OCI-LY7 (cell line): Measurements from ENCODE around the gene GJA1. TPM values are rescaled to one million over a fixed set of nuclear protein-coding genes. Genes with fewer than 3 reads are reported as not detected.
"Not testable (repeated sequence)": the region's sequence is repeated elsewhere in the genome, so short reads cannot be mapped to it uniquely, and the experiment has no call there.

Experiments
- BruUV-seq: library from RNA; stranded (reverse); fragments of 400-500 nt; replicated peaks from 2 replicates; lab custom pipeline; 2021; lab: Mats Ljungman, UMichigan
- CTCF ChIA-PET: fragments of 300-600 bp; sonication (Branson Sonifier 250); formaldehyde crosslinking; loops from one replicate; lab custom pipeline; 2022; ENCODE audit warnings: antibody characterized with exemption; ENCODE audit not compliant: unreplicated experiment; lab: Charles Lee
- POLR2A ChIA-PET: fragments of 300-600 bp; sonication (Branson Sonifier 250); formaldehyde crosslinking; loops from one replicate; lab custom pipeline; 2022; ENCODE audit warnings: antibody characterized with exemption; lab: Charles Lee
- DNase-seq: peaks from one replicate; pipeline ENCODE4 v3.0.0-alpha.2; 2015; ENCODE audit warnings: low spot score
- H2AFZ ChIP-seq: fragments of 200-600 bp; sonication (generic), shearing (Covaris generic); 2 replicates; pipeline ENCODE4 v1.6.1; 2014; ENCODE audit warnings: mild to moderate bottlenecking, antibody characterized with exemption, low read length, moderate library complexity
- H3K27ac ChIP-seq: fragments of 200-600 bp; sonication (generic); 2 replicates; pipeline ENCODE4 v1.5.1; 2014; ENCODE audit warnings: mixed run types, low read depth, mild to moderate bottlenecking, moderate library complexity, low read length, inconsistent platforms; ENCODE audit not compliant: poor library complexity, severe bottlenecking
- H3K36me3 ChIP-seq: fragments of 200-600 bp; sonication (generic); 2 replicates; pipeline ENCODE4 v1.6.1; 2014; ENCODE audit warnings: mild to moderate bottlenecking, antibody characterized with exemption, low read length, moderate library complexity, mixed read lengths; ENCODE audit not compliant: insufficient read depth
- H3K4me1 ChIP-seq: fragments of 200-600 bp; sonication (generic); 2 replicates; pipeline ENCODE4 v1.5.1; 2014; ENCODE audit warnings: mild to moderate bottlenecking, low read length; ENCODE audit not compliant: insufficient read depth, poor library complexity, severe bottlenecking
- H3K4me2 ChIP-seq: fragments of 200-600 bp; sonication (generic); 2 replicates; pipeline ENCODE4 v1.6.1; 2014; ENCODE audit warnings: mild to moderate bottlenecking, low read length
- H3K4me3 ChIP-seq: fragments of 200-600 bp; sonication (generic); 2 replicates; pipeline ENCODE4 v1.5.1; 2014; ENCODE audit warnings: mild to moderate bottlenecking, low read depth, low read length; ENCODE audit not compliant: poor library complexity, severe bottlenecking
- H3K79me2 ChIP-seq: fragments of 200-600 bp; sonication (generic); 2 replicates; pipeline ENCODE4 v1.6.1; 2016; ENCODE audit warnings: low read depth, mild to moderate bottlenecking, low read length, moderate library complexity, mixed read lengths; ENCODE audit not compliant: insufficient read depth
- H3K9me2 ChIP-seq: fragments of 200-600 bp; sonication (generic); 2 replicates; pipeline ENCODE4 v1.6.1; 2016; ENCODE audit warnings: mild to moderate bottlenecking, low read length, mixed read lengths; ENCODE audit not compliant: insufficient read depth
- H3K9me3 ChIP-seq: fragments of 200-600 bp; sonication (generic); 2 replicates; pipeline ENCODE4 v1.6.1; 2014; ENCODE audit warnings: mild to moderate bottlenecking, mixed run types, low read length, mixed read lengths
- H4K20me1 ChIP-seq: fragments of 200-600 bp; sonication (generic); 2 replicates; pipeline ENCODE4 v1.6.1; 2014; ENCODE audit warnings: mild to moderate bottlenecking, antibody characterized with exemption, low read length, moderate library complexity, mixed read lengths; ENCODE audit not compliant: insufficient read depth
- EZH2phosphoT487 ChIP-seq: fragments of 200-600 bp; sonication (generic); IDR thresholded peaks from 2 replicates; pipeline ENCODE4 v1.6.1; 2018; ENCODE audit warnings: low read depth, borderline replicate concordance, mild to moderate bottlenecking, mixed run types, antibody characterized with exemption, low read length, moderate library complexity, mixed read lengths
- intact Hi-C: fragments of 100-400 bp; cut with micrococcal nuclease; formaldehyde crosslinking; loops from one replicate; pipeline ENCODE4 v1.10.0; 2022; ENCODE audit not compliant: unreplicated experiment
- total RNA-seq, 2 experiments: library from RNA; depleted of rRNA in 1 of 2; stranded (reverse); fragments of >200 nt in 1 of 2; shearing (Covaris generic) in 1 of 2; gene quantifications; 2 replicates each; pipeline ENCODE4 v1.2.3, GENCODE V29; 2014 to 2022
- TF ChIP-seq, protein P1 (sequence below): fragments of 200-600 bp; sonication (generic); conservative IDR thresholded peaks from 2 replicates; pipeline ENCODE4 v1.5.1; 2014; ENCODE audit warnings: mild to moderate bottlenecking, antibody characterized with exemption, low read length, moderate library complexity, mixed read lengths

GJA1 gene
- total RNA-seq, 2 experiments from 2014 or later, result not detected

DNA sequence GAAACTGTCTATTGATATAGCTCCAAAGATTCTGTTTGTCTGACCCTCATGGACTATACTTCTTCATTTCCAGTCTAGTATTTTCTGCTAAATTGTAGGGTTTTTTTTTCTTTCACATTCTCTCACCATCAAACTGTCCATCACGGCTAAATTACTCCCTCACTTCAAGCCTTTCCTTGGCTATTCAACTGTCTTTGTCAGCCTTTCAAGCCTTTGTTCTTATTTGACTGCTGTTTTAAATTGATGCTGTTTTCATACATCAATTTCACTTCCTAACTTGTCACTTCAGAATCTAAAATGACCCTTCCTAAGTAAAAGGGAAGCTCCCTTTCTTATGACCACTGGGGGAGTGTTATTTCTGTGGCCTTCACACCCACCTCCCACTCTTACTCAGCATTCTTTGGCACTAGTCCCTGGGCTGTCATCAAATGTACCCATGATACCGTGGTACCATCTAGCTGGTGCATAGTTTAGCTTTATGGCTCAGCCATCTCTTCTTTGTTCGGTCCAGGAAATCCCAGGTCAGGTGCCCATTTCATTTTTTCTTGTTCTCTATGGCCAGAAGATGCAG is 8.6 kb downstream of the GJA1 start:
- intact Hi-C loops, result no loop called here
- TF ChIP-seq, protein P1, sequence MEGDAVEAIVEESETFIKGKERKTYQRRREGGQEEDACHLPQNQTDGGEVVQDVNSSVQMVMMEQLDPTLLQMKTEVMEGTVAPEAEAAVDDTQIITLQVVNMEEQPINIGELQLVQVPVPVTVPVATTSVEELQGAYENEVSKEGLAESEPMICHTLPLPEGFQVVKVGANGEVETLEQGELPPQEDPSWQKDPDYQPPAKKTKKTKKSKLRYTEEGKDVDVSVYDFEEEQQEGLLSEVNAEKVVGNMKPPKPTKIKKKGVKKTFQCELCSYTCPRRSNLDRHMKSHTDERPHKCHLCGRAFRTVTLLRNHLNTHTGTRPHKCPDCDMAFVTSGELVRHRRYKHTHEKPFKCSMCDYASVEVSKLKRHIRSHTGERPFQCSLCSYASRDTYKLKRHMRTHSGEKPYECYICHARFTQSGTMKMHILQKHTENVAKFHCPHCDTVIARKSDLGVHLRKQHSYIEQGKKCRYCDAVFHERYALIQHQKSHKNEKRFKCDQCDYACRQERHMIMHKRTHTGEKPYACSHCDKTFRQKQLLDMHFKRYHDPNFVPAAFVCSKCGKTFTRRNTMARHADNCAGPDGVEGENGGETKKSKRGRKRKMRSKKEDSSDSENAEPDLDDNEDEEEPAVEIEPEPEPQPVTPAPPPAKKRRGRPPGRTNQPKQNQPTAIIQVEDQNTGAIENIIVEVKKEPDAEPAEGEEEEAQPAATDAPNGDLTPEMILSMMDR, result no peak
- no peak for TF ChIP-seq EZH2phosphoT487
- H3K27ac ChIP-seq, result no peak overlapping the region
- ChIA-PET CTCF (no interaction called here), POLR2A (interaction anchor here (0.6 to 1.0 kb wide), 4 partner anchors 11 to 1185 kb away, joined by 3 to 4 read pairs (median 4); no protein-coding TSS in a partner anchor)
- no peaks in the 10 kb centered on the region for H3K79me2 ChIP-seq
- no peaks in the 10 kb centered on the region for H4K20me1 ChIP-seq
- no peaks in the 10 kb centered on the region for H3K36me3 ChIP-seq
- no peak overlapping the region for H3K4me2 ChIP-seq
- no TSS peak for BruUV-seq
- no peaks in the 10 kb centered on the region for H3K9me3 ChIP-seq
- no peaks in the 10 kb centered on the region for H3K9me2 ChIP-seq
- H2AFZ ChIP-seq, result no peak overlapping the region
- H3K4me1 ChIP-seq, result no peaks in the 10 kb centered on the region
- DNase-seq, result no peak
- H3K4me3 ChIP-seq, result no peak overlapping the region

DNA sequence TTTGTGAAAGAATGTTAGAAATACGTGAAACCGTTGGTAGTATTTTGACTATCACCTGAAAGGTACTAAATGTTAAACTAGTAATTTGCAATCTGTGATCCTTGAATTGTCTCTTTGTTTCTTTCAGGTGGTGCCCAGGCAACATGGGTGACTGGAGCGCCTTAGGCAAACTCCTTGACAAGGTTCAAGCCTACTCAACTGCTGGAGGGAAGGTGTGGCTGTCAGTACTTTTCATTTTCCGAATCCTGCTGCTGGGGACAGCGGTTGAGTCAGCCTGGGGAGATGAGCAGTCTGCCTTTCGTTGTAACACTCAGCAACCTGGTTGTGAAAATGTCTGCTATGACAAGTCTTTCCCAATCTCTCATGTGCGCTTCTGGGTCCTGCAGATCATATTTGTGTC is 11.3 kb downstream of the GJA1 start:
- DNase-seq, H3K9me3 ChIP-seq, intact Hi-C loops, H3K9me2 ChIP-seq, H3K27ac ChIP-seq, H3K4me1 ChIP-seq, H3K4me3 ChIP-seq, H3K4me2 ChIP-seq, H2AFZ ChIP-seq, CTCF ChIA-PET, H3K79me2 ChIP-seq, POLR2A ChIA-PET, BruUV-seq, H4K20me1 ChIP-seq, H3K36me3 ChIP-seq: not testable (repeated sequence)

DNA sequence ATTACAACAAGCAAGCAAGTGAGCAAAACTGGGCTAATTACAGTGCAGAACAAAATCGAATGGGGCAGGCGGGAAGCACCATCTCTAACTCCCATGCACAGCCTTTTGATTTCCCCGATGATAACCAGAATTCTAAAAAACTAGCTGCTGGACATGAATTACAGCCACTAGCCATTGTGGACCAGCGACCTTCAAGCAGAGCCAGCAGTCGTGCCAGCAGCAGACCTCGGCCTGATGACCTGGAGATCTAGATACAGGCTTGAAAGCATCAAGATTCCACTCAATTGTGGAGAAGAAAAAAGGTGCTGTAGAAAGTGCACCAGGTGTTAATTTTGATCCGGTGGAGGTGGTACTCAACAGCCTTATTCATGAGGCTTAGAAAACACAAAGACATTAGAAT is 12.3 kb downstream of the GJA1 start:
- CTCF ChIA-PET, H3K4me1 ChIP-seq, H2AFZ ChIP-seq, H4K20me1 ChIP-seq, H3K4me3 ChIP-seq, H3K4me2 ChIP-seq, DNase-seq, POLR2A ChIA-PET, H3K9me2 ChIP-seq, BruUV-seq, H3K79me2 ChIP-seq, H3K27ac ChIP-seq, H3K9me3 ChIP-seq, intact Hi-C loops, H3K36me3 ChIP-seq: not testable (repeated sequence)

DNA sequence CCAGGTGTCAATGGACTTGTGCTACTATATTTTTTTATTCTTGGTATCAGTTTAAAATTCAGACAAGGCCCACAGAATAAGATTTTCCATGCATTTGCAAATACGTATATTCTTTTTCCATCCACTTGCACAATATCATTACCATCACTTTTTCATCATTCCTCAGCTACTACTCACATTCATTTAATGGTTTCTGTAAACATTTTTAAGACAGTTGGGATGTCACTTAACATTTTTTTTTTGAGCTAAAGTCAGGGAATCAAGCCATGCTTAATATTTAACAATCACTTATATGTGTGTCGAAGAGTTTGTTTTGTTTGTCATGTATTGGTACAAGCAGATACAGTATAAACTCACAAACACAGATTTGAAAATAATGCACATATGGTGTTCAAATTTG is 13.1 kb downstream of the GJA1 start:
- H2AFZ ChIP-seq, H3K9me2 ChIP-seq, H3K79me2 ChIP-seq, DNase-seq, CTCF ChIA-PET, H3K9me3 ChIP-seq, H3K4me3 ChIP-seq, H4K20me1 ChIP-seq, H3K4me1 ChIP-seq, H3K4me2 ChIP-seq, POLR2A ChIA-PET, BruUV-seq, H3K36me3 ChIP-seq, H3K27ac ChIP-seq, intact Hi-C loops: not testable (repeated sequence)
